ENCODE data around the gene MBNL2.

The MBNL2 gene

GRCh38 chr13:97334690-97335089, 112.6 kb downstream of the MBNL2 start:
- Histone ChIP-seq H3K36me3 (replicated peaks; ENCODE audit: low read depth, low read length) (no peaks in the 10 kb centered on the region), H2AFZ (ENCODE audit: low read depth, low read length) (no peak overlapping the region), H3K79me2 (ENCODE audit: low read length) (no peaks in the 10 kb centered on the region), H3K9me3 (ENCODE audit: insufficient read depth, low read length) (no peaks in the 10 kb centered on the region), H4K20me1 (ENCODE audit: insufficient read depth, low read length) (peaks cover 4% of the 10 kb centered on the region; the same call in 1 of the 2 replicates), H3K4me1 (ENCODE audit: low read length) (peaks cover 7% of the 10 kb centered on the region), H3K27ac (ENCODE audit: low read length) (no peak overlapping the region), H3K4me2 (ENCODE audit: low read length) (no peak overlapping the region), H3K4me3 (ENCODE audit: low read length) (no peak overlapping the region), H3K27me3 (ENCODE audit: low read depth, low read length) (no peaks in the 10 kb centered on the region), H3K9ac (ENCODE audit: low read length) (no peak overlapping the region)
- TF ChIP-seq EZH2phosphoT487 (IDR thresholded peaks at IDR 0.05; ENCODE audit: low read depth), result no peak
- TF ChIP-seq CTCF (IDR thresholded peaks at IDR 0.05; ENCODE audit: low read depth, low read length), result no peak

GRCh38 chr13:97335488-97336134, 113.5 kb downstream of the MBNL2 start:
- H3K79me2 ChIP-seq (ENCODE audit: low read length), result no peaks in the 10 kb centered on the region
- TF ChIP-seq EZH2phosphoT487 (IDR thresholded peaks at IDR 0.05; ENCODE audit: low read depth) (no peak), CTCF (IDR thresholded peaks at IDR 0.05; ENCODE audit: low read depth, low read length) (no peak)

GRCh38 chr13:97337985-97338499, 115.9 kb downstream of the MBNL2 start:
- Histone ChIP-seq H3K9me3 (ENCODE audit: insufficient read depth, low read length) (no peaks in the 10 kb centered on the region), H3K4me2 (ENCODE audit: low read length) (no peak overlapping the region), H3K27me3 (ENCODE audit: low read depth, low read length) (no peaks in the 10 kb centered on the region), H3K36me3 (replicated peaks; ENCODE audit: low read depth, low read length) (no peaks in the 10 kb centered on the region), H3K9ac (ENCODE audit: low read length) (no peak overlapping the region), H3K4me1 (ENCODE audit: low read length) (peaks cover 20% of the 10 kb centered on the region), H3K4me3 (ENCODE audit: low read length) (no peak overlapping the region), H3K27ac (ENCODE audit: low read length) (no peak overlapping the region), H4K20me1 (ENCODE audit: insufficient read depth, low read length) (no peaks in the 10 kb centered on the region), H3K79me2 (ENCODE audit: low read length) (no peaks in the 10 kb centered on the region), H2AFZ (ENCODE audit: low read depth, low read length) (no peak overlapping the region)
- TF ChIP-seq EZH2phosphoT487 (IDR thresholded peaks at IDR 0.05; ENCODE audit: low read depth) (no peak), CTCF (IDR thresholded peaks at IDR 0.05; ENCODE audit: low read depth, low read length) (no peak)

More at GRCh38 chr13:97335488-97336134, 113.5 kb downstream of the MBNL2 start:
- H3K27ac ChIP-seq (ENCODE audit: low read length), result no peak overlapping the region
- no peak overlapping the region for H3K9ac ChIP-seq (ENCODE audit: low read length)
- H3K9me3 ChIP-seq (ENCODE audit: insufficient read depth, low read length), result no peaks in the 10 kb centered on the region
- no peak overlapping the region for H3K4me3 ChIP-seq (ENCODE audit: low read length)
- no peak overlapping the region for H2AFZ ChIP-seq (ENCODE audit: low read depth, low read length)
- peaks cover 4% of the 10 kb centered on the region; the same call in 1 of the 2 replicates for H4K20me1 ChIP-seq (ENCODE audit: insufficient read depth, low read length)
- no peak overlapping the region for H3K4me2 ChIP-seq (ENCODE audit: low read length)
- no peaks in the 10 kb centered on the region for H3K36me3 ChIP-seq (replicated peaks; ENCODE audit: low read depth, low read length)
- peaks cover 16% of the 10 kb centered on the region for H3K4me1 ChIP-seq (ENCODE audit: low read length)
- H3K27me3 ChIP-seq (ENCODE audit: low read depth, low read length), result no peaks in the 10 kb centered on the region

- no peaks in the 10 kb centered on the region for H3K9me3 ChIP-seq (ENCODE audit: insufficient read depth, low read length)
- no peak overlapping the region for H3K4me2 ChIP-seq (ENCODE audit: low read length)
- no peak overlapping the region for H3K27ac ChIP-seq (ENCODE audit: low read length)
- H3K9ac ChIP-seq (ENCODE audit: low read length), result no peak overlapping the region
- H3K27me3 ChIP-seq (ENCODE audit: low read depth, low read length), result no peaks in the 10 kb centered on the region
- no peaks in the 10 kb centered on the region for H3K36me3 ChIP-seq (replicated peaks; ENCODE audit: low read depth, low read length)
- TF ChIP-seq CTCF (IDR thresholded peaks at IDR 0.05; ENCODE audit: low read depth, low read length), result no peak
- no peak for TF ChIP-seq EZH2phosphoT487 (IDR thresholded peaks at IDR 0.05; ENCODE audit: low read depth)
- H3K79me2 ChIP-seq (ENCODE audit: low read length), result no peaks in the 10 kb centered on the region
- H4K20me1 ChIP-seq (ENCODE audit: insufficient read depth, low read length), result no peaks in the 10 kb centered on the region
- H3K4me1 ChIP-seq (ENCODE audit: low read length), result peaks cover 20% of the 10 kb centered on the region
- H3K4me3 ChIP-seq (ENCODE audit: low read length), result no peak overlapping the region
- no peak overlapping the region for H2AFZ ChIP-seq (ENCODE audit: low read depth, low read length)
Observed at GRCh38 chr13:97338571-97338970, 116.4 kb downstream of the MBNL2 start.
